SK-N-MC (cell line): Measurements from ENCODE around the gene MTG2.

ENCODE experiments used
- EZH2 ChIP-seq: fragments of 200-600 bp; sonication (generic); IDR thresholded peaks from one replicate; pipeline ENCODE4 v1.6.1; 2017; ENCODE audit warnings: antibody characterized with exemption
- FOXP2 ChIP-seq: optimal IDR thresholded peaks from 2 replicates; pipeline ENCODE3; 2011; ENCODE audit warnings: mild to moderate bottlenecking, moderate library complexity; ENCODE audit not compliant: insufficient read depth; ENCODE audit errors: extremely low read length, control extremely low read depth
- POLR2AphosphoS5 ChIP-seq: IDR thresholded peaks from 2 replicates; pipeline ENCODE4 v1.6.1; 2012; ENCODE audit warnings: mild to moderate bottlenecking, low read depth, low read length, borderline replicate concordance

DNA sequence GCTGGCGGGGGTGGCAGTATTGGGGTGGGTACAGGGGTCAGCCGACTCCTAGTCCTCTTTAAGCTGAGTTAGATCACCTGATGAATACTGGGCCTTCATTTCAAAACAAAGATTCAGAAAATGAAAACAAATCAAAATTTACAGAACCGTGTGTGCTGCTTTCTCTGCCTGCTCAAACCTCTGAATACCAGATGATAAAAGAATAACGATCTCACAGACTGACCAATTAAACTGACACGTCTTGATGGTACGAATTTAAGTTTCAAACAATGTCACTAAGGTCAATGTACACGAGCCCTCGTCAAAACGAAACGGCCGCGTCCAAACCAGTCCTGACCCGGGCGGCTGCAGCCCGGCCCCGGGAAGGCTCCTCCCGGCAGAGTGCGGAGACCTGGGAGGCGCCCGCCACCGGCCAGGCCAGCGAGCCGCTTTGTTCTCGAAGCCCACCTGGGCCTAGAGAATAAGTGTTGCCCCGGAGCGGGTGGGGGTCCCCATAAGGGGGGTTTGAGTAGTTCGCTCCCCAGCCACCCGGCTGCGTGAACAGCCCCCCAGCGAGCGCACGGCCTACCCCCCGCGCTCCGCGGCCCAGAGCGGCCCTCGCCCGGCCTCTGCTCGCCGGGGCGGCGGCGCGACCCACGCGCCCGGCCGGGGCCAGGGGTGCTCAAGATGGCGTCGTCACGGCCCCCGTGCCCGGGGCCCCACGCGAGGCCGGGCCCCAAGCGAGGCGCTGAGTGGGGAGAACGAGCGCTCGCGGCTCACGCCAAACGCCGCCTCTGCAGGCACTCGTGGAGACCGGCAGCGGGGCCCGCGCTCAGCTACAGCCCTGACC, 40.4 kb upstream of the MTG2 start:
- no peak for TF ChIP-seq EZH2
- no peak for TF ChIP-seq POLR2AphosphoS5
- TF ChIP-seq FOXP2: no peak
